T-cell (primary cell): ENCODE measurements around the gene PDXP. TPM values are rescaled to one million over a fixed set of nuclear protein-coding genes. Genes with fewer than 3 reads are reported as not detected.

ENCODE experiments used
- ATAC-seq, 4 experiments: fragments of 200-7000 bp in 3 of 4; fragments of 150-1000 bp in 1 of 4; cut with Tn5 transposase; replicated peaks in 1 of 4; 1 replicate in 3 of 4; 2 replicates in 1 of 4; pipeline ENCODE4 v1.10.0; 2021; ENCODE audit warnings: moderate library complexity in 3 of 4, mild to moderate bottlenecking in 2 of 4, moderate number of reproducible peaks in 1 of 4
- CTCF ChIA-PET, 2 donors: fragments of 300-600 bp; sonication (Branson Sonifier 250); formaldehyde crosslinking; loops; one replicate each; lab custom pipeline; 2022; ENCODE audit warnings: antibody characterized with exemption in 2 of 2; lab: Charles Lee
- POLR2A ChIA-PET, 2 donors: fragments of 300-600 bp; sonication (Branson Sonifier 250); formaldehyde crosslinking; loops; one replicate each; lab custom pipeline; 2022; ENCODE audit warnings: antibody characterized with exemption in 2 of 2; lab: Charles Lee
- DNase-seq, 35 experiments: peaks; one replicate each; pipeline versions ENCODE4 v3.0.0 to v3.0.0-alpha.2; 2013 to 2023
- H3K27ac ChIP-seq: one replicate; pipeline ENCODE4 v1.5.1; 2013; ENCODE audit warnings: low read length
- H3K27me3 ChIP-seq, 2 experiments: replicated peaks in 1 of 2; 1 replicate in 1 of 2; 2 replicates in 1 of 2; pipeline versions ENCODE4 v1.6.1 to v1.7.0; 2013; ENCODE audit warnings: low read length in 1 of 2, mixed read lengths in 1 of 2; ENCODE audit not compliant: control insufficient read depth in 2 of 2, insufficient read depth in 2 of 2; ENCODE audit errors: extremely low read depth in 1 of 2
- H3K36me3 ChIP-seq, 2 donors: 1 replicate in 1 of 2; 2 replicates in 1 of 2; pipeline versions ENCODE4 v1.6.1 to v1.7.0; 2013; ENCODE audit warnings: low read length in 1 of 2; ENCODE audit not compliant: control insufficient read depth in 2 of 2, insufficient read depth in 1 of 2; ENCODE audit errors: extremely low read depth in 1 of 2
- H3K4me1 ChIP-seq, 2 experiments: 1 replicate in 1 of 2; 2 replicates in 1 of 2; pipeline versions ENCODE4 v1.6.1 to v1.7.0; 2013; ENCODE audit warnings: low read length in 2 of 2, mixed read lengths in 1 of 2; ENCODE audit not compliant: insufficient read depth in 2 of 2, control insufficient read depth in 1 of 2; ENCODE audit errors: extremely low read depth in 1 of 2
- H3K4me3 ChIP-seq, 2 donors: 1 replicate in 1 of 2; 2 replicates in 1 of 2; pipeline versions ENCODE4 v1.5.1 to v1.7.0; 2013; ENCODE audit warnings: mild to moderate bottlenecking in 2 of 2, low read length in 1 of 2, moderate library complexity in 1 of 2; ENCODE audit not compliant: control insufficient read depth in 1 of 2; ENCODE audit errors: extremely low read depth in 1 of 2
- H3K9me3 ChIP-seq: 2 replicates; pipeline ENCODE4 v1.7.0; 2013
- H3K27ac Mint-ChIP-seq, 2 donors: one replicate each; pipeline ENCODE4 v1.8.0; 2020 to 2021; ENCODE audit warnings: mild to moderate bottlenecking in 2 of 2, mixed read lengths in 2 of 2
- H3K27me3 Mint-ChIP-seq, 2 donors: one replicate each; pipeline ENCODE4 v1.8.0; 2021 to 2022; ENCODE audit warnings: mixed read lengths in 2 of 2
- H3K36me3 Mint-ChIP-seq: one replicate; pipeline ENCODE4 v1.8.0; 2021; ENCODE audit warnings: mixed read lengths
- H3K4me1 Mint-ChIP-seq, 3 donors: one replicate each; pipeline ENCODE4 v1.8.0; 2020 to 2022; ENCODE audit warnings: mixed read lengths in 3 of 3, mild to moderate bottlenecking in 1 of 3
- H3K4me3 Mint-ChIP-seq, 3 donors: one replicate each; pipeline ENCODE4 v1.8.0; 2020 to 2022; ENCODE audit warnings: mild to moderate bottlenecking in 3 of 3, mixed read lengths in 3 of 3, moderate library complexity in 3 of 3
- H3K9me3 Mint-ChIP-seq, 3 donors: one replicate each; pipeline ENCODE4 v1.8.0; 2020 to 2022; ENCODE audit warnings: mixed read lengths in 3 of 3
- WGBS: methylation state at CpG from one replicate; pipeline ENCODE4 v1.1.5; 2013; ENCODE audit warnings: missing lambda C conversion rate; ENCODE audit not compliant: insufficient coverage; 5-methylcytosine and 5-hydroxymethylcytosine counted together
- total RNA-seq, 35 experiments: library from RNA in 6 of 35; stranded (reverse) in 6 of 35; fragments of 120-200 nt in 1 of 35; gene quantifications; one replicate each; pipeline versions ENCODE4 v1.2.1 to v1.2.4 and lab custom pipeline; 2013 to 2026

Gene PDXP
- total RNA-seq, 5 donors from 2014 or later (not counting 1 experiment from before 2014, with no cell fraction given) = 3.1 to 11.3 (median 10.7) TPM

DNA sequence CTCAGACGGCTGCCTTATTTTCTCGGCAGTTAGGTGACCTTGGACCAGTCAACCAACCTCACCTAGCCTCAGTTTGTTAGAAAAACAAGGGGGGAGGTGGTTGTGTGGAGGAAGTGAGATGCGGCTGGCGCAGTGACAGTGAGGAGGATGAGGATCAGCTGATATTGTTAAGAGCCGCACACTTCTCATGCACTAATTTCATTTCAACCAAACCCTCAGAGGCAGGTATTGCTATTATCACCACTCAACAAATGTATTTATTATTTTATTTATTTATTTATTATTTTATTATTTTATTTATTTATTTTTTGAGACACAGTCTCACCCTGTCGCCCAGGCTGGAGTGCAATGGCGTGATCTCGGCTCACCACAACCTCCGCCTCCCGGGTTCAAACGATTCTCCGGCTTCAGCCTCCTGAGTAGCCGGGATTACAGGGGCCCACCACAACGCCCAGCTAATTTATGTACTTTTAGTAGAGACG is 19.0 kb downstream of the PDXP start:
- Histone ChIP-seq H3K4me3 (peak overlapping the region; percentile 64 to 91), H3K9me3 (no peaks in the 10 kb centered on the region), H3K27ac (peak overlapping the region; percentile 96), H3K4me1 (peaks cover 21 to 71% of the 10 kb centered on the region in 2 experiments), H3K36me3 (no peaks in the 10 kb centered on the region), H3K27me3 (no peaks in the 10 kb centered on the region)
- 50% methylated on average over 10 of the region's 15 CpGs for WGBS
- no peaks in the 10 kb centered on the region for H3K27me3 Mint-ChIP-seq
- ChIA-PET CTCF (interaction anchor here (0.6 to 8.6 kb wide), 7 partner anchors 8 to 69 kb away, joined by 3 to 61 read pairs (median 6); partner anchors contain the start of genes GGA1 (in 1 of the 2), NOL12 (in 1 of the 2) and PDXP (in 1 of the 2)), POLR2A (interaction anchor here (0.6 to 1.5 kb wide), 6 partner anchors 9 to 69 kb away, joined by 3 to 8 read pairs (median 5); partner anchors contain the start of genes GGA1 (in 1 of the 2) and NOL12 (in 1 of the 2))
- H3K4me1 Mint-ChIP-seq = peaks cover 42 to 60% (median 51%) of the 10 kb centered on the region in 3 donors
- peak overlapping the region; percentile 95 to 98 for H3K27ac Mint-ChIP-seq
- no peaks in the 10 kb centered on the region for H3K36me3 Mint-ChIP-seq
- ATAC-seq (peak; percentile 59 to 65 (median 62)), DNase-seq (peak in 2 of 35 experiments; percentile 67 to 77)
- no peaks in the 10 kb centered on the region for H3K9me3 Mint-ChIP-seq
- H3K4me3 Mint-ChIP-seq = peak overlapping the region; percentile 87 to 97 (median 87)

GRCh38 chr22:37678372-37678771 is 19.8 kb downstream of the PDXP start:
- peak overlapping the region in 1 of 3 donors; percentile 87 for H3K4me3 Mint-ChIP-seq
- CTCF ChIA-PET = interaction anchor here in 1 of 2 donors (0.7 to 8.6 kb wide), 2 partner anchors 13 to 21 kb away, joined by 3 to 61 read pairs; partner anchors contain the start of gene PDXP

DNA sequence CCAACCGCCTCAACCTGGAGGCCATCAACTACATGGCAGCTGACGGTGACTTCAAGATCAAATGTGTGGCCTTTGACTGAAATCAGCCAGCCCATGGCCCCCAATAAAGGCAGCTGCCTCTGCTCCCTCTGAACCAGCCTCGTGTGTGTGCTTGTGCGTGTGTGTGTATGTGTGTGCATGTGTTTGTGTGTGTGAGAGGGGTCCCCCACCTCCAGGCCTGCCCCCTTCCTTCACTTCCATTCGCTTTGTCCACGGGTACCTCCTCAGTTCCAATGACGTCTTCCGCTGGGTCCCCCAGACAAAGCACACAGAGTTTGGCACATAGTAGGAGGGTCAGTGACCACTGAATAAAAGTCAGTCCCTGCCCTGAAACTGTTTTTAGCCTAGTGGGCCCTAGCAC is 21.1 kb downstream of the PDXP start:
- Mint-ChIP-seq H3K36me3 (no peaks in the 10 kb centered on the region), H3K4me3 (peak overlapping the region in 2 of 3 donors; percentile 9 to 34)

More at GRCh38 chr22:37678372-37678771, 19.8 kb downstream of the PDXP start:
- no peaks in the 10 kb centered on the region for H3K27me3 ChIP-seq
- DNase-seq = no peak
- Mint-ChIP-seq H3K27me3 (no peaks in the 10 kb centered on the region), H3K4me1 (peaks cover 34 to 52% (median 48%) of the 10 kb centered on the region in 3 donors), H3K27ac (peak overlapping the region in 1 of 2 donors; percentile 85), H3K36me3 (no peaks in the 10 kb centered on the region), H3K9me3 (no peaks in the 10 kb centered on the region)
- H3K36me3 ChIP-seq = no peaks in the 10 kb centered on the region
- H3K27ac ChIP-seq = peak overlapping the region; percentile 96
- POLR2A ChIA-PET = no interaction called here
- peaks cover 13 to 62% of the 10 kb centered on the region in 2 experiments for H3K4me1 ChIP-seq
- ATAC-seq = no peak
- no peaks in the 10 kb centered on the region for H3K9me3 ChIP-seq
- H3K4me3 ChIP-seq = no peak overlapping the region
- 82% methylated on average over 13 of the region's 18 CpGs for WGBS

DNA sequence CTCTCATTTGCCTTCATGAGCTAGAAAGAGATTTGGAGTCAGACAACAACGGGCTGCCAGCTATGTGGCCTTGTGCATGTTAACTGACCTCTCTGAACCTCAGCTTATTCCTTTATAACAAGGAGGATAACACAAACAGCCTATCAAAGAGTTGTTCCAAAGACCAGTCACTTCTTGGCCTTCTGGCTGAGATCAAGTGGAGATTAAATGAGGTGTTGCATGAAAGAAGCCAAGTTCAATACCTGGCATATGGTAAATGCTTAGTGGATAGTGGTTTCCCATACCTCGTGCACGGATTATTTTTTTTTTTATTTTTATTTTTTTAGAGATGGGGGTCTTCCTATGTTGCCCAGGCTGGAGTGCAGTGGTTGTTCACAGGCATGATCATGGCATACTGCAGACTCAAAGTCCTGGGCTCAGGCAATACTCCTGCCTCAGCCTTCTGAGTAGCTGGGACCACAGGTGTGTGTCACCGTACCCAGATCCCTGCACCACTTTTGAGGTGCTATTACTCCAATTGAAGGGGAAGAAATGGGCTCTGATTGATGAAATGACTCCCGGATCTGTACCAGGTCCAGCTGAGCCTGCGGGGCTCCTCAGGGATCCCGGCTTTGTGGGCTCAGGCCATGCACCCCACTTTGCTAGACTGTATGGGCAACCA is 21.8 kb downstream of the PDXP start:
- H3K27ac Mint-ChIP-seq = peak overlapping the region in 1 of 2 donors; percentile 69
- no peaks in the 10 kb centered on the region for H3K36me3 ChIP-seq
- peaks cover 24 to 34% (median 31%) of the 10 kb centered on the region in 3 donors for H3K4me1 Mint-ChIP-seq
- H3K9me3 ChIP-seq = no peaks in the 10 kb centered on the region
- ATAC-seq (no peak), DNase-seq (no peak)
- H3K4me3 Mint-ChIP-seq = no peak overlapping the region
- ChIA-PET CTCF (interaction anchor here (0.6 to 8.6 kb wide), 5 partner anchors 16 to 36 kb away, joined by 3 to 61 read pairs (median 8); partner anchors contain the start of gene PDXP (in 1 of the 2)), POLR2A (interaction anchor here in 1 of 2 donors (1.2 kb wide), 1 partner anchor 37 kb away, joined by 3 read pairs; no protein-coding TSS in a partner anchor)
- no peaks in the 10 kb centered on the region for H3K27me3 Mint-ChIP-seq
- 96% methylated on average over 4 of the region's 7 CpGs for WGBS
- peaks cover 11 to 43% of the 10 kb centered on the region in 2 experiments for H3K4me1 ChIP-seq
- H3K9me3 Mint-ChIP-seq = no peaks in the 10 kb centered on the region
- H3K27ac ChIP-seq = no peak overlapping the region
- no peaks in the 10 kb centered on the region for H3K27me3 ChIP-seq
- H3K4me3 ChIP-seq = no peak overlapping the region
- H3K36me3 Mint-ChIP-seq = no peaks in the 10 kb centered on the region

More for the DNA sequence above, 21.1 kb downstream of the PDXP start:
- ChIA-PET POLR2A (no interaction called here), CTCF (interaction anchor here (0.6 to 8.6 kb wide), 5 partner anchors 16 to 47 kb away, joined by 3 to 61 read pairs (median 3); partner anchors contain the start of gene PDXP (in 1 of the 2))
- DNase-seq (no peak), ATAC-seq (no peak)
- 96% methylated on average over 5 of the region's 8 CpGs for WGBS
- Histone ChIP-seq H3K4me1 (peaks cover 11 to 49% of the 10 kb centered on the region in 2 experiments), H3K36me3 (no peaks in the 10 kb centered on the region), H3K27ac (no peak overlapping the region), H3K27me3 (no peaks in the 10 kb centered on the region), H3K9me3 (no peaks in the 10 kb centered on the region), H3K4me3 (no peak overlapping the region)
- Mint-ChIP-seq H3K4me1 (peaks cover 26 to 40% (median 37%) of the 10 kb centered on the region in 3 donors), H3K9me3 (no peaks in the 10 kb centered on the region), H3K27me3 (no peaks in the 10 kb centered on the region), H3K27ac (peak overlapping the region; percentile 39 to 69)

- H3K27ac ChIP-seq = no peak overlapping the region
- no peak for ATAC-seq
- peaks cover 2% of the 10 kb centered on the region for H3K36me3 Mint-ChIP-seq
- H3K27me3 Mint-ChIP-seq = no peaks in the 10 kb centered on the region
- H3K27ac Mint-ChIP-seq = peak overlapping the region in 1 of 2 donors; percentile 72
- H3K36me3 ChIP-seq = no peaks in the 10 kb centered on the region
- DNase-seq = no peak
- no peaks in the 10 kb centered on the region for H3K9me3 ChIP-seq
- no peak overlapping the region for H3K4me3 Mint-ChIP-seq
- 100% methylated on average over 1 of the region's 2 CpGs for WGBS
- ChIA-PET POLR2A (interaction anchor here in 1 of 2 donors (1.2 kb wide), 1 partner anchor 38 kb away, joined by 3 read pairs; no protein-coding TSS in a partner anchor), CTCF (interaction anchor here in 1 of 2 donors (0.5 to 8.6 kb wide), 6 partner anchors 10 to 68 kb away, joined by 3 to 61 read pairs (median 6); partner anchors contain the start of gene PDXP)
- H3K27me3 ChIP-seq = no peaks in the 10 kb centered on the region
- H3K4me1 ChIP-seq = peaks cover 8 to 43% of the 10 kb centered on the region in 2 experiments
- H3K9me3 Mint-ChIP-seq = no peaks in the 10 kb centered on the region
- peaks cover 22 to 33% (median 29%) of the 10 kb centered on the region in 3 donors for H3K4me1 Mint-ChIP-seq
- no peak overlapping the region for H3K4me3 ChIP-seq
Measured at GRCh38 chr22:37681001-37681424, 22.5 kb downstream of the PDXP start.
